Esophagus (tissue), 2 donors: Measurements from ENCODE around the gene GDPD3. TPM values are rescaled to one million over a fixed set of nuclear protein-coding genes. Genes with fewer than 3 reads are reported as not detected.
A peak's percentile ranks its signal among the peaks of the same experiment; 100 is the strongest.

Experiments used
- H3K27ac ChIP-seq, 2 donors: one replicate each; pipeline ENCODE4 v1.5.1; 2013; ENCODE audit warnings: low read depth in 2 of 2, mild to moderate bottlenecking in 2 of 2, inconsistent platforms in 1 of 2, low read length in 1 of 2, moderate library complexity in 1 of 2
- H3K27me3 ChIP-seq, 2 donors: one replicate each; pipeline ENCODE4 v1.6.1; 2013; ENCODE audit warnings: low read length in 2 of 2, control low read depth in 1 of 2, mild to moderate bottlenecking in 1 of 2; ENCODE audit not compliant: insufficient read depth in 2 of 2, control insufficient read depth in 1 of 2
- H3K36me3 ChIP-seq, 2 donors: one replicate each; pipeline ENCODE4 v1.6.1; 2013; ENCODE audit warnings: low read length in 1 of 2; ENCODE audit not compliant: control insufficient read depth in 2 of 2, insufficient read depth in 2 of 2
- H3K4me1 ChIP-seq, 2 donors: one replicate each; pipeline ENCODE4 v1.6.1; 2013; ENCODE audit warnings: low read length in 1 of 2; ENCODE audit not compliant: control insufficient read depth in 2 of 2, insufficient read depth in 2 of 2
- H3K4me3 ChIP-seq, 2 donors: one replicate each; pipeline ENCODE4 v1.5.1; 2013; ENCODE audit warnings: low read length in 2 of 2, mild to moderate bottlenecking in 2 of 2, low read depth in 1 of 2, moderate library complexity in 1 of 2
- H3K9me3 ChIP-seq, 2 donors: one replicate each; pipeline ENCODE4 v1.6.1; 2013; ENCODE audit warnings: mild to moderate bottlenecking in 2 of 2, low read depth in 1 of 2, low read length in 1 of 2, moderate library complexity in 1 of 2; ENCODE audit not compliant: control insufficient read depth in 2 of 2, insufficient read depth in 1 of 2
- WGBS, 2 donors: extraction: QIAGEN DNeasy Blood & Tissue Kit; methylation state at CpG; one replicate each; pipeline ENCODE4 v1.1.7; 2013; 5-methylcytosine and 5-hydroxymethylcytosine counted together
- polyA plus RNA-seq, 2 donors: library from polyadenylated mRNA; stranded (reverse); fragments of 200-250 nt; gene quantifications; one replicate each; pipeline ENCODE4 v1.2.3, GENCODE V29; 2013
- donor health status: healthy with polysubstance abuse.
- donor health status: Bipolar disorder and iron deficiency.

The GDPD3 gene
- polyA plus RNA-seq, 2 donors = 49.2 to 82.8 TPM

DNA sequence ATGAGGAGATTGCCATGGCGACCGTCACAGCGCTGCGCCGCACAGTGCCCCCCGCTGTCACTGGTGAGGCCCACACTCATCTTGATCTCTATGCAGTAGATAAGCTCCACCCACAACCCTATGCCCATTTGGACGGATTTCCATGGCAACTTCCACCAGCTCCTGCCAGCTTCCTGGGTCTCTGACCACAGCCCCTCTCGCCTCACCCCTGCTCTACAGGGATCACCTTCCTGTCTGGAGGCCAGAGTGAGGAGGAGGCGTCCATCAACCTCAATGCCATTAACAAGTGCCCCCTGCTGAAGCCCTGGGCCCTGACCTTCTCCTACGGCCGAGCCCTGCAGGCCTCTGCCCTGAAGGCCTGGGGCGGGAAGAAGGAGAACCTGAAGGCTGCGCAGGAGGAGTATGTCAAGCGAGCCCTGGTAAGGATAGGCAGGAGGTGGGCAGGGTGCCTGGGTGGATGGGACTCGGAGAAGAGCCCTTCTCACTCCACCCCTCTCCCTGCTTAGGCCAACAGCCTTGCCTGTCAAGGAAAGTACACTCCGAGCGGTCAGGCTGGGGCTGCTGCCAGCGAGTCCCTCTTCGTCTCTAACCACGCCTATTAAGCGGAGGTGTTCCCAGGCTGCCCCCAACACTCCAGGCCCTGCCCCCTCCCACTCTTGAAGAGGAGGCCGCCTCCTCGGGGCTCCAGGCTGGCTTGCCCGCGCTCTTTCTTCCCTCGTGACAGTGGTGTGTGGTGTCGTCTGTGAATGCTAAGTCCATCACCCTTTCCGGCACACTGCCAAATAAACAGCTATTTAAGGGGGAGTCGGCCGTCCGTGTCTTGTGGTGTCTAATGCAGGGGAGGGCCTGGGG, 43.5 kb downstream of the GDPD3 start:
- Histone ChIP-seq H3K4me3 (peak overlapping the region in 1 of 2 donors; percentile 11), H3K9me3 (no peaks in the 10 kb centered on the region), H3K36me3 (peaks cover 31 to 49% of the 10 kb centered on the region in 2 donors), H3K27me3 (no peaks in the 10 kb centered on the region), H3K27ac (peak overlapping the region; percentile 35 to 64), H3K4me1 (peaks cover 2 to 19% of the 10 kb centered on the region in 2 donors)
- 67 to 69% methylated on average over 31 of the region's 31 CpGs for WGBS, 2 donors

DNA sequence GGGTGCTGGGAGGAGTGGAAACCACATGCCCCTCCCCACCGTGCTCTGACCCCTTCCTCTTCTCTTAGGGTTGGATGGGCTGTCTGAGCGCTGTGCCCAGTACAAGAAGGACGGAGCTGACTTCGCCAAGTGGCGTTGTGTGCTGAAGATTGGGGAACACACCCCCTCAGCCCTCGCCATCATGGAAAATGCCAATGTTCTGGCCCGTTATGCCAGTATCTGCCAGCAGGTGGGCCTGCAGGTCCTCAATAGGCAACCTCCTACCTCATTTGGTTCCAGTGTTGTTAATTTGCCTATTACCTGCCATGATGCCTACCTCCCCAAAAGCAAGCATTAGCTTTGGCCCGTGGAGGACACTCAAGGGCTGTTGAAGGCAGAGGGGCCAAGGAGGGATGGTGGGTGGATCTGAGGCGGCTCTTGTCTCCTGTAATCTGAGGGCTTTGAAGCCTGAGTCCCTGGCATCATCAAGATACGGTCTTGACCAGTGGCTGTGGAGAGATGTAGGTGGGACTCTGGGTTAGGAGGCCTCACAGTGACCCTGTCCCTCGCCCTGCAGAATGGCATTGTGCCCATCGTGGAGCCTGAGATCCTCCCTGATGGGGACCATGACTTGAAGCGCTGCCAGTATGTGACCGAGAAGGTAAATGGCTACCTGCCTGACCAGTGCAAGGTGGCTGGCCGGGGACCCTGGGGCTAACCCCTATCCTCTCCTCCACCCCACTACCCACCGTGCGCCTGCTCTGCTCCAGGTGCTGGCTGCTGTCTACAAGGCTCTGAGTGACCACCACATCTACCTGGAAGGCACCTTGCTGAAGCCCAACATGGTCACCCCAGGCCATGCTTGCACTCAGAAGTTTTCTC, 44.4 kb downstream of the GDPD3 start:
- peak overlapping the region in 1 of 2 donors; percentile 70 for H3K27ac ChIP-seq
- H3K36me3 ChIP-seq = peaks cover 31 to 49% of the 10 kb centered on the region in 2 donors
- no peaks in the 10 kb centered on the region for H3K9me3 ChIP-seq
- H3K4me3 ChIP-seq = peak overlapping the region in 1 of 2 donors; percentile 13
- WGBS, 2 donors = 75 to 79% methylated on average over 17 of the region's 17 CpGs
- H3K4me1 ChIP-seq = peaks cover 2 to 20% of the 10 kb centered on the region in 2 donors
- H3K27me3 ChIP-seq = no peaks in the 10 kb centered on the region

DNA sequence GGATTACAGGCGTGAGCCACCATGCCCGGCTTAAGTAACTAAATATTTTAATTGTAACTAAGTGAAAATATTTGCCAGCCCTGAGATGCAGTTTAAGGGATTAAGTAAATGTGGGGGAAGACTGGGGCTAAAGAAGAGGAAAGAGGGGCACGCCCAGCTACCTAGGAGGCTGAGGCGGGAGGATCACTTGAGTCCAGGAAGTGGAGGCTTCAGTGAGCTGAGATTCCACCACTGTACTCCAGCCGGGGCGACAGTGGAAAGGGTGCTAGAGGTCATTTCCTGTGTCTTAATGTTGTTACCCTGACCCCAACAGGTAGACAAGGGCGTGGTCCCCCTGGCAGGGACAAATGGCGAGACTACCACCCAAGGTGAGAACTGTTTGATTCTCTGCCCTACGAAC, 45.0 kb downstream of the GDPD3 start:
- Histone ChIP-seq H3K27ac (peak overlapping the region in 1 of 2 donors; percentile 70), H3K27me3 (no peaks in the 10 kb centered on the region), H3K4me1 (peaks cover 7 to 27% of the 10 kb centered on the region in 2 donors), H3K36me3 (peaks cover 31 to 49% of the 10 kb centered on the region in 2 donors), H3K9me3 (no peaks in the 10 kb centered on the region), H3K4me3 (peak overlapping the region in 1 of 2 donors; percentile 13)
- WGBS, 2 donors = 79 to 81% methylated on average over 9 of the region's 9 CpGs

DNA sequence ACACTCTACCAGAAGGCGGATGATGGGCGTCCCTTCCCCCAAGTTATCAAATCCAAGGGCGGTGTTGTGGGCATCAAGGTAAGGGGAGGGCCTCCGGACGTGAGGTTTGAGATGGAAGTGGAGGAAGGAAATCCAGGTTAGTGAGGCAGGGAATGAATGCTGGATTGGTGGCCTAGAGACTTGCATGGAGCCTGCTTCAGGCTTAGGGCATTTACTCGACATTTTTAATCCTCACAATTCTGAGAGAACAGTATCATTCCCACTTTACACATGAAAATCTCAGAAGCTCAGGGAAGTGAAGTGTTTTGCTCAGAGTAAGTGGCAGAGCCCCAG, 45.8 kb downstream of the GDPD3 start:
- Histone ChIP-seq H3K36me3 (peaks cover 31 to 47% of the 10 kb centered on the region in 2 donors), H3K9me3 (no peaks in the 10 kb centered on the region), H3K4me3 (peak overlapping the region; percentile 92 to 100), H3K27ac (peak overlapping the region; percentile 7 to 98), H3K27me3 (no peaks in the 10 kb centered on the region), H3K4me1 (peaks cover 7 to 27% of the 10 kb centered on the region in 2 donors)
- WGBS, 2 donors = 42 to 55% methylated on average over 6 of the region's 6 CpGs

- H3K27me3 ChIP-seq = no peaks in the 10 kb centered on the region
- H3K9me3 ChIP-seq = no peaks in the 10 kb centered on the region
- peaks cover 31 to 46% of the 10 kb centered on the region in 2 donors for H3K36me3 ChIP-seq
- peak overlapping the region; percentile 92 to 100 for H3K4me3 ChIP-seq
- whole genome bisulfite sequencing, 2 donors = 23 to 32% methylated on average over 21 of the region's 21 CpGs
- peaks cover 7 to 27% of the 10 kb centered on the region in 2 donors for H3K4me1 ChIP-seq
- peak overlapping the region; percentile 97 to 98 for H3K27ac ChIP-seq
Observed at GRCh38 chr16:30066761-30067583, 46.4 kb downstream of the GDPD3 start.

DNA sequence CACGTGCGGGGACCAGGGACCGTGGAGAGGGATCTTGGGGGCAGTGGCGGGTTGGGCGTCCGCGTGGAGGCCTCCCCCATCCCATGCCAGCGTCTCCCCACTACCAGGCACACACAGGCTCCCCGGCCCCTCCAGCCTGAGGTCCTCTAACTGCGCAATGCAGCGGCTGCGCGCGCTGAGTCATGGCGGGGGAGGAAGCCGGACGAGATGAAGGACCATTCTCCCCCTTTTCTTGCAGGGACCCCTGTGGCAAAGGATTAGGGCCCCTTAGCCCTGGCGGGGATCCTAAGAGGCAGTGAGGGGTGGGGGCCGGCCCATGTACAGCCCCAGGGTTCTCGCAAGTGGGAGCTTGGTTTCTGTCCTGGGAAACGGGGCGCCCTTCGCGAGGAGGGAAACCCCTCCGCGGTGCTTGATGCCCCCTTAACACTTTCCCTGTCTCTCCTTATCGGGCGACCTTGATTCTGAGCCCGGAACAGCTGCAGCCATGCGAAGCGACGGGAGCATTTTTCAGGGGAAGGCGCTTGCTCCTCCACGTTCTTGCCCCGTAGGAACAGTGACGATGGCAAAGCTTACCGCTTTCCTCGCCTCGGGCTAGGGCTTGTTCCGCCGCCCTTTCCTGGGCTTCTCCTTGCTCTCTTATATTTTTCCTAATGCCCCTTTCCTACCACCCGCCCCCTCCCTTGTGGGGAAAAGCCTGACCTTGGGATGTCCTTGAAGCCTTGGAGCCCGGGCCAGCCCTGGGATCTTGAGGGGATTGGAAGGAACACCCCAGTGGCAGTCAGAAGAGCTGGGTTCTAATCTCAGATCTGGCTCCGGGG, 47.2 kb downstream of the GDPD3 start:
- H3K4me1 ChIP-seq = peaks cover 7 to 27% of the 10 kb centered on the region in 2 donors
- H3K27me3 ChIP-seq = no peaks in the 10 kb centered on the region
- no peaks in the 10 kb centered on the region for H3K9me3 ChIP-seq
- H3K4me3 ChIP-seq = peak overlapping the region; percentile 92 to 100
- peak overlapping the region; percentile 97 to 98 for H3K27ac ChIP-seq
- peaks cover 26 to 43% of the 10 kb centered on the region in 2 donors for H3K36me3 ChIP-seq
- WGBS, 2 donors = 1% methylated on average over 40 to 44 of the region's 44 CpGs

- WGBS, 2 donors = 0 to 1% methylated on average over 83 to 99 of the region's 99 CpGs
- H3K4me1 ChIP-seq = peaks cover 7 to 30% of the 10 kb centered on the region in 2 donors
- peaks cover 26 to 36% of the 10 kb centered on the region in 2 donors for H3K36me3 ChIP-seq
- no peaks in the 10 kb centered on the region for H3K27me3 ChIP-seq
- no peaks in the 10 kb centered on the region for H3K9me3 ChIP-seq
- peak within 1 kb of the TSS; percentile 92 to 100 for H3K4me3 ChIP-seq
- H3K27ac ChIP-seq = peak within 1 kb of the TSS; percentile 97 to 98
Observed at GRCh38 chr16:30065102-30065942, 48.0 kb downstream of the GDPD3 start, which contains the start of gene ALDOA. Gene ALDOA, plus strand, starts transcription at chr16:30065760. Its CDS starts 1,138 bp downstream, at chr16:30066898.

GRCh38 chr16:30064729-30065101, 48.6 kb downstream of the GDPD3 start:
- Histone ChIP-seq H3K4me1 (peaks cover 7 to 27% of the 10 kb centered on the region in 2 donors), H3K27me3 (no peaks in the 10 kb centered on the region), H3K4me3 (peak overlapping the region; percentile 53 to 64), H3K9me3 (no peaks in the 10 kb centered on the region), H3K27ac (peak overlapping the region; percentile 97 to 98), H3K36me3 (peaks cover 19 to 30% of the 10 kb centered on the region in 2 donors)
- 0 to 1% methylated on average over 22 to 25 of the region's 25 CpGs for WGBS, 2 donors
